Right cardiac atrium (tissue), 5 donors: ENCODE data around the gene CAMTA1. TPM values are rescaled to one million over a fixed set of nuclear protein-coding genes. Genes with fewer than 3 reads are reported as not detected.

ENCODE experiments used
- ATAC-seq, 2 donors: fragments of 200-7000 bp; cut with Tn5 transposase; one replicate each; pipeline versions ENCODE4 v1.8.0 to v1.9.1; 2020; ENCODE audit warnings: moderate library complexity in 2 of 2, mild to moderate bottlenecking in 1 of 2
- DNase-seq, 3 donors: peaks; one replicate each; pipeline ENCODE4 v3.0.0-alpha.2; 2020
- H3K27ac ChIP-seq: one replicate; pipeline ENCODE4 v1.5.1; 2013; ENCODE audit warnings: mild to moderate bottlenecking, low read length, control low read depth, moderate library complexity
- H3K27me3 ChIP-seq: one replicate; pipeline ENCODE4 v1.6.1; 2013; ENCODE audit not compliant: control insufficient read depth, insufficient read depth
- H3K4me1 ChIP-seq: one replicate; pipeline ENCODE4 v1.6.1; 2013; ENCODE audit warnings: low read length; ENCODE audit not compliant: control insufficient read depth, insufficient read depth
- H3K4me3 ChIP-seq: one replicate; pipeline ENCODE4 v1.5.1; 2013; ENCODE audit warnings: low read length, control low read depth
- H3K9me3 ChIP-seq: one replicate; pipeline ENCODE4 v1.6.1; 2013; ENCODE audit warnings: low read length; ENCODE audit not compliant: control insufficient read depth
- WGBS: extraction: QIAGEN DNeasy Blood & Tissue Kit; methylation state at CpG from one replicate; pipeline ENCODE4 v1.1.7; 2013; 5-methylcytosine and 5-hydroxymethylcytosine counted together
- intact Hi-C, 4 donors: fragments of 100-400 bp; cut with DNase I; formaldehyde crosslinking; loops; one replicate each; pipeline versions ENCODE4 v1.11.0 to v1.14.0; 2022 to 2023
- polyA plus RNA-seq: library from polyadenylated mRNA; stranded (reverse); fragments of 200-250 nt; gene quantifications from one replicate; pipeline ENCODE4 v1.2.3, GENCODE V29; 2013
- total RNA-seq, 4 donors: library from RNA; stranded (reverse); fragmentation: NEBNext Ultra II Directional; extraction: Animal tissue kit (Norgen Biotek cat#: 25700); gene quantifications; one replicate each; pipeline ENCODE4 v1.2.1, GENCODE V29; 2021
- donor health status: healthy with polysubstance abuse.
- donor health status: DM: no; HTN: yes; CAD: no.
- donor health status: DM: no; HTN: no; CAD: no.
- donor health status: DM: no; HTN: yes; CAD: no; lungs with severe emphysema.
- donor health status: DM: yes; HTN: yes; CAD: no.

CAMTA1 gene
- total and polyA plus RNA-seq, 5 donors: 155 to 334 (median 164) TPM

DNA sequence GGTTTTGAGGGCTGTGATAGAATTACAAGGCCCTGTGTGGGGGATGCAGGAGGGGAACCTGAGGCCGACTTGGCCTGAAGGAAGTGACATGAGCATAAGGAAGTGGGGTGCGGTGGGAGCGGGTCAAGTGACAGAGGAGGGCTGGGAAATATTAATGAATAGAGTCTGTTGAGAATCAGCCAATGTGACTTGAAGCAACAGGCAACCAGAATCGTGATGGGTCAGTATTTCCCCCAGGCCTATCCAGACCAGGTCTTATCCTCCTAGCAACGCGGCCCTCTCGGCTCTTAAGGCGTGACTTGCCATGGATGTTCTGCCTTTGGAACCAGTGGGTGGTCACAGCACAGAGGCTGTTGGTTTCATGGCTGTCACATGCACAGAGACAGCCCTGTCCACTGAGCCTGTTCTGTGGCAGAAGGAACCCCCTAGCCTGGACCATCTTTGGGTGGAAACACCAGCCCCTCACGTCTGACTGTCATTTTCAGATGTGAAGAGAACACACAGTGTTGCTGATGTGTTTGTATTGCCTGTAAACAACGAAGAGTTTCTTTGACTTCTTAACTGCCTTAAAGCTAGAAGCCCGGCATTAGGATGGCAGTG lies 468.8 kb downstream of the CAMTA1 start:
- intact Hi-C loops: no loop called here
- no peaks in the 10 kb centered on the region for H3K27me3 ChIP-seq
- 82% methylated on average over 11 of the region's 11 CpGs for WGBS
- H3K4me3 ChIP-seq: no peak overlapping the region
- no peak overlapping the region for H3K27ac ChIP-seq
- ATAC-seq (no peak), DNase-seq (no peak)
- H3K4me1 ChIP-seq: no peaks in the 10 kb centered on the region
- no peaks in the 10 kb centered on the region for H3K9me3 ChIP-seq

DNA sequence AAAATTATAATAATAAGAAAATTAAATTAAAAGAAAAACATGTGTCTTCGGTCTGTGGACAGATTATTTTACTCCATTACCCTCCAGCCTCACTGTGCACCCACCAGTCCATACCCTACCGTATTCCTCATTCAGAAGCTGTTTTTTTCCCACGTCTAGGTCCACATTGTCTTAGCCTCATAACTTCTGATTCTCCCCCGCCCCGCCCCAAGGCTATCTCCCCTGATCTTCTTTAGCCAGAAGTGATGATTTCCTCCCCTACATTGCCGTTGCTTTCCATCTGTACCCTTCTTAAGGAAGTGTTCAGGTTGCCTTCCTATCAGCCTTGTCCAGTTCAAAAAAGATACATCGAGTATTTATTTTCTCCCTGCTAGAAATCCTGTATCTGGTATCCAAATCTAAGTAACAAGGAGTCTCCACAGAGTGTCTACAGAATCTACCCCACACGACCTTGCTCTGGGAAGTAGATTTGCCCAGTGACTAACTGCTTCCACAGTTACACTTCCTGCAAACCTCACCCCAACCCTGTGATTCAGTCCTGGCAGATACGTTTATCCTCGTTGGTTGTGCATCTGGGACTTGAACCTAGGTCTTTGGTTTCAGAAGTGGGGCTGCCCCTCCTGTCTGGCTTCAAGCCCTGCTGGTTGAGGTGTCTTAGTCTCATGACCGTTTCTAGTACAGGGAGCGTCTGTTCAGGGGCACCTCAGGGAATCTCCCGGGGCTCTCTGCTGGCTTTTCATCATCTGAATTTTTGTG lies 470.2 kb downstream of the CAMTA1 start:
- WGBS: 69% methylated on average over 13 of the region's 13 CpGs
- intact Hi-C loops: no loop called here
- Histone ChIP-seq H3K27me3 (no peaks in the 10 kb centered on the region), H3K4me3 (no peak overlapping the region), H3K4me1 (no peaks in the 10 kb centered on the region), H3K27ac (no peak overlapping the region), H3K9me3 (no peaks in the 10 kb centered on the region)
- no peak for DNase-seq
- no peak for ATAC-seq

DNA sequence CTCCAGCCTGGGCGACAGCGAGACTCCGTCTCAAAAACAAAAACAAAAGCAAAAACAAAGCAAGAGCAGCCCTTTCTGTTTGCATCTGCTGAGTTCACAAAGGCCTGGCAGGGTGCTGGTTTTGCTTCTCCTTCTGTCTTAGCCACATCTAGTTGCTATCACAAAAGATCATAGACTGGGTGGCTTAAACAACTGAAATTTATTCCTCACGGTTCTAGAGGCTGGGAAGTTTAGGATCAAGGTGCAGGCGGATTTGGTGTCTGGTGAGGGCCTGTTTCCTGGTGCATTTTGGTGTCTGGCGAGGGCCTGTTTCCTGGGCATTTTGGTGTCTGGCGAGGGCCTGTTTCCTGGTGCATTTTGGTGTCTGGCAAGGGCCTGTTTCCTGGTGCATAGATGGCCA lies 471.3 kb downstream of the CAMTA1 start:
- H3K27me3 ChIP-seq: no peaks in the 10 kb centered on the region
- WGBS: 84% methylated on average over 7 of the region's 7 CpGs
- intact Hi-C loops: no loop called here
- DNase-seq (no peak), ATAC-seq (no peak)
- H3K4me1 ChIP-seq: no peaks in the 10 kb centered on the region
- no peak overlapping the region for H3K4me3 ChIP-seq
- no peaks in the 10 kb centered on the region for H3K9me3 ChIP-seq
- H3K27ac ChIP-seq: no peak overlapping the region

DNA sequence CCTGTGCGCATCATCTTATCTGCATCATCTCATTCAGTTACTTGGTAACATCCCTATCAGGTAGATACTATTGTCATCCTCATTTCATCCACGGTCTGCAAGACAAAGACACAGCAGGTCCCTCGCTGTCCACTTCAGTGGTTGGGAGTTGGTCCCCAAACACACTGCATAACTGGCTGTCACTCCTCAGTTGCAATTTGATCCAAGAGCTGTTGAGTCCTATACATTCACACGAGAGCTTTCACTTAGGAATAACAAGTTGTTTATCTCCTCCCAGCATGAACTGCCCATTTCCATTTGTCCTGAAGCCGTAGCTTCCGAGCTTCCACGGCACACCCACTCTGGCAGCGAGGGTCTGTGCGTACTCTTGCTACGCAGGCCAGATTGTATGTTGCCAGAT lies 472.0 kb downstream of the CAMTA1 start:
- intact Hi-C loops: no loop called here
- Histone ChIP-seq H3K9me3 (no peaks in the 10 kb centered on the region), H3K27ac (no peak overlapping the region), H3K4me1 (no peaks in the 10 kb centered on the region), H3K4me3 (no peak overlapping the region), H3K27me3 (no peaks in the 10 kb centered on the region)
- no peak for ATAC-seq
- 70% methylated on average over 10 of the region's 10 CpGs for WGBS
- no peak for DNase-seq

DNA sequence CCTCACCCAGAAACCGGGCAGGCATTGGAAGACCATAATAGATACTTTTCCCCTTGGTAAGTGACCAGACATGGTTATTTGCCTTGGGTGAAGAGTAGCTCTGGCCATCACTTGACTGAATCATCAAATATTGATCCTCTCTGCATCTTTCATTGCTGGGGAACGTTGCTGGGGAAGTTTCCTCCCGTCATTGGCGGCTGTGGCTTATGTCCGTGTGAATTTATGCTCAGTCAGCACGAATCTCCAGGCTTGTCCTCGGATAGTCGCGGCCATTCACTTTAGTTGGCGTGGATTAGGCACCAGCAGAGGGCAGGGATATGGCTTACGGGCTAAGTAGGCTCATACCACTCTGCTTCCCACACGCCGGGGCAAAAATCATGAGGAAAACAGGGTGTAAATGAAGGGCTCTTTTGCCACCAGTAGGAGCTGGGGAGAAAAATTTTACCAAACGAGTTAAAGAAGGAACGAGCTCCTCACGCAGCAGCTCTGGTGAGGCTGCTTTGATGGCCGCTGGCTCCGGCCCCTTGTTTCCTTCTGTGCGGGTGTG lies 473.4 kb downstream of the CAMTA1 start:
- no peak overlapping the region for H3K4me3 ChIP-seq
- no peak overlapping the region for H3K27ac ChIP-seq
- H3K9me3 ChIP-seq: no peaks in the 10 kb centered on the region
- intact Hi-C loops: no loop called here
- no peaks in the 10 kb centered on the region for H3K4me1 ChIP-seq
- DNase-seq (no peak), ATAC-seq (no peak)
- WGBS: 88% methylated on average over 19 of the region's 19 CpGs
- H3K27me3 ChIP-seq: no peaks in the 10 kb centered on the region

DNA sequence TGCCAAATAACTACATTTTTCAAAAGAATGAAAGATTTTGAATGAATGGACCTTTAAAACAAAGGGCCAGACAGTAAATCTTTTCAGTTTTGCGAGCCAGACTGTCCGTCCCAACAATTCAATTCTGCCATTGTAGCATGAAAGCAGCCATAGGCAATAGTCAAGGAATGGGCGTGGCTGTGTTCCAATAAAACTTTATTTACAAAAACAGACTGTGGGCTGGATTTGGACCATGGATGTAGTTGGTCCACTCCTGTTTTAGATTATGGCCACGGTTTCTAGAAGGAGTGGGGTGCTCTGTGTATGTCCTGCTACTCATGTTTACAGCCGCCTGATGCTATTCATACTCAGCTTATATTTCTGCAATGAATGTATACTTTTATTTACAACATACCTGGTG lies 474.7 kb downstream of the CAMTA1 start:
- H3K27ac ChIP-seq: no peak overlapping the region
- H3K4me3 ChIP-seq: no peak overlapping the region
- no peaks in the 10 kb centered on the region for H3K4me1 ChIP-seq
- WGBS: 86% methylated on average over 5 of the region's 5 CpGs
- H3K9me3 ChIP-seq: no peaks in the 10 kb centered on the region
- no peaks in the 10 kb centered on the region for H3K27me3 ChIP-seq
- DNase-seq (no peak), ATAC-seq (no peak)
- intact Hi-C loops: no loop called here

DNA sequence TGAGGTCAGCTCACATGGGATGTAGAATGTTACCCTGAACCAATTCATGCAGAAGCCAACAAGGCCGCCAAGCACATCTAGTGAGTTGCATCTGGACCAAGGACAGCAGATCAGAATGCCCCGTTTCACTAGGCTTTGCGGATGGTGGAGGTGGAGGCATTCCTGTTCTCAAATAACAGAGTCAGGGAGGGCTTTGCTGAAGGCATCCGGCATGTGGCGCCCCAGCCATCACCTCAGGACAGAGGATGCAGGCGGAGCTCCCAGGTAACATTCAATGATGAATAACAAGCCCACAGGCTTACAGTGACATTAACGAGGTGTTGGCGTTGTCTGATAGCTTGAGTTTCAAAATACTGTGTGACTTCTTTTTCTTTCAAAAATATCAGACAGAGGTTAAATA lies 476.2 kb downstream of the CAMTA1 start:
- ATAC-seq: no peak
- WGBS: 78% methylated on average over 8 of the region's 8 CpGs
- H3K27me3 ChIP-seq: no peaks in the 10 kb centered on the region
- no peak overlapping the region for H3K4me3 ChIP-seq
- H3K27ac ChIP-seq: no peak overlapping the region
- intact Hi-C loops: no loop called here
- H3K9me3 ChIP-seq: no peaks in the 10 kb centered on the region
- H3K4me1 ChIP-seq: no peaks in the 10 kb centered on the region
- no peak for DNase-seq

DNA sequence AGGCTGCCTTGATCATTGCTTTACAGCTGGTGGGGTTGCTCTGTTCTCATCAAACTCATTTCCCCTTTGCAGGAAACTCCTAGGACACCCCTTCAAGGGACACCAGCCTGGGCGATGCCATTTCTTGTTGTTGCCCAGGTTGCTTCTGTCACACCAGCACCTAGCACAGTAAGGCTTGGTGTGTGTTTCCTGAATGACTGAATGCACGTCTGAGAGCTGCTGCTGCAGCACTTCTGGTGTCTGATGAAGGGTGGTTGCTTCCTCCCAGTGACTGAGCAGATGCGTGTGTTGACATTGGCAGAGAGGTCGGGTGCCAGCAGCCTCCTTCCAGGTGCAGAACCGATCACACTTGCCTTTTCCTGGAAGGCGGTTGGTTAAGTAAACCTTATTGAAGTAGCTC lies 477.4 kb downstream of the CAMTA1 start:
- Histone ChIP-seq H3K27ac (no peak overlapping the region), H3K27me3 (no peaks in the 10 kb centered on the region), H3K4me1 (no peaks in the 10 kb centered on the region), H3K4me3 (no peak overlapping the region), H3K9me3 (no peaks in the 10 kb centered on the region)
- DNase-seq (no peak), ATAC-seq (no peak)
- intact Hi-C loops: no loop called here
- 62% methylated on average over 6 of the region's 6 CpGs for WGBS

DNA sequence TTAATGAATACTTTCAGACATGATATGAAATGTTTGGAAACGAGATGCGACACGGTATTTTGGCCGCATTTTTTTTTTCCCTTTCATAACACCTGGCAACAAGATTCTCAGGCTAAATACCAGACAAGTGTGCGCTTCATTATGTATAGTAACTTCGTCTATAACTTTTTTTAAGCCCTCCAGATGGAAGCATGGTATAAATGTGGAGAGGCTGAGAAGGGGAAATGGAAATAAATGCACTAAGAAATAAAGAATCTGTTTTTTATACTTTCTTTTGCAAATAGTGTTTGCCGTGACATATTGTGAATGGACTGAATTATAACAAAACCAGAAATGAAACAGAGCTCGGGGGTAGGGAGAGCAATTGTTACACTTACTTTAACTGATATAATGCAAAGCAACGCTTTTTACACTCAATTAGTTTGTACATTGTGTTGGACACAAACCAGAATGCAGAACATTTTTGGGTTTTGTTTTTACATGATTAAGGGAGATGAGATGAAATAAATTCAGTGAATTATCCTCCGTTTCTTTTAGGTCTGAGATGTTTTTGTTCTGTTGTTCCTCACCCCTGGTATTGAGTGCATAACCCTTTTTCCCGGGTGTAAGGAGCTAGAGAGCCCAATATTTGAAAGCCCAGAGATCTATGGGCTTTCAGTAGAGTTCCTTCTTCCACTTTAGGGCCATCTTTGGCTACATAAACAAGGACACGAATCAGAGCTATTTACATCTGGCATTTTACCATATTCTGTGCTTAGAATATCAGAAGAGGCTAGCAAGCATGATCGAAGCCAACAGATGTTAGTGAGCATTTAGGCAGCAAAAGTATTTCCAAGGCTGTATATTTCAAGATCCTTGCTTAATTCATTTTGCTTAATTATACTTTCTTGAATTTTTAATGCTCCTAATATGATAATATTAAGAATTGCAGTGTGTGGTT lies 478.0 kb downstream of the CAMTA1 start:
- no peak for ATAC-seq
- intact Hi-C loops: no loop called here
- no peak for DNase-seq
- Histone ChIP-seq H3K27me3 (no peaks in the 10 kb centered on the region), H3K4me1 (no peaks in the 10 kb centered on the region), H3K27ac (no peak overlapping the region), H3K9me3 (no peaks in the 10 kb centered on the region), H3K4me3 (no peak overlapping the region)
- 72% methylated on average over 13 of the region's 13 CpGs for WGBS

DNA sequence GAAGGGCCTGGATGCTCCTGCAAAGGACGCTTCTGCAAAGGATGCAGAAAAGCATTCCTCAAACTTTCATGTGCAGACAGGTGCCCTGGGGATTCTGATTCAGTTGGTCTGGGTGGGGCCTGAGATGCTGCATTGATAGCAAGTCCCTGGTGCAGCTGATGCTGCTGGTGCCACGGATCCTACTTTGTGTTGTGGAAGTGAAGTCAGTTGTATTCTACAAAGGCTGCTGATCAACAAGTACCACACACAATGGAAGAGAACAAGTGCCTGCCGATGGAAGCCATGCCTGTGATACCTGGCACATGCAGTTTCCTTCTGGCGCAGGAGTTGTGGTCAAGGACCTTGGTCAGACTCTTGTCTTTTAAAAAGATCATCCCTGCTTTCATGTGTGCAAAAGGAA lies 478.8 kb downstream of the CAMTA1 start:
- no peaks in the 10 kb centered on the region for H3K4me1 ChIP-seq
- H3K9me3 ChIP-seq: peaks cover 2% of the 10 kb centered on the region
- H3K4me3 ChIP-seq: no peak overlapping the region
- 76% methylated on average over 4 of the region's 4 CpGs for WGBS
- no peak overlapping the region for H3K27ac ChIP-seq
- no peak for ATAC-seq
- intact Hi-C loops: no loop called here
- H3K27me3 ChIP-seq: no peaks in the 10 kb centered on the region
- no peak for DNase-seq
